ENCODE measurements around the gene LIPT2. TPM values are rescaled to one million over a fixed set of nuclear protein-coding genes. Genes with fewer than 3 reads are reported as not detected.

LIPT2 gene
- total and polyA plus RNA-seq, 4 donors, result 2.3 to 6.2 (median 3.5) TPM

DNA sequence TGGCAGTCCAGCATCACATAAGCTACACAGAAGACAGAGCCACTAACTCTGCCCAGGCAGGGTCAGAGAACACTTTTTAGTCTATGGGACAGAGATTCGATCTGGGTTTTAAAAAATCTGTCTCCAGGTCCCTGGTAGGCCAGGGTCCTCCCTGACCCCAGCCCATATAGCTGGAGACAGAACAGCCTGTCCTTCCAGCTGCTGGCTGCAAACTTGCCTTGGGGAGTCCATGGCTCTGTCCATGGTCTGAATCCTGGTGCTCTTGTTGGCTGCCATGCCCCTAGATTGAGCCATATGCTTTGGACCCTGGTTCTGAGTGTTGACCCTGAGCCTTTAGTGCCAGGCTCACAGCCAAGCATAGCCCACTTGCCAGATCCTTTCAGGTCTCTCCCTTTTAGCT, 13.3 kb upstream of the LIPT2 start:
- WGBS (ENCODE audit: insufficient coverage), result 88% methylated on average over 1 of the region's 1 CpG
- Histone ChIP-seq H3K36me3 (ENCODE audit: control insufficient read depth, insufficient read depth, low read length) (no peaks in the 10 kb centered on the region), H3K4me1 (ENCODE audit: control insufficient read depth, insufficient read depth, low read length) (no peaks in the 10 kb centered on the region)

DNA sequence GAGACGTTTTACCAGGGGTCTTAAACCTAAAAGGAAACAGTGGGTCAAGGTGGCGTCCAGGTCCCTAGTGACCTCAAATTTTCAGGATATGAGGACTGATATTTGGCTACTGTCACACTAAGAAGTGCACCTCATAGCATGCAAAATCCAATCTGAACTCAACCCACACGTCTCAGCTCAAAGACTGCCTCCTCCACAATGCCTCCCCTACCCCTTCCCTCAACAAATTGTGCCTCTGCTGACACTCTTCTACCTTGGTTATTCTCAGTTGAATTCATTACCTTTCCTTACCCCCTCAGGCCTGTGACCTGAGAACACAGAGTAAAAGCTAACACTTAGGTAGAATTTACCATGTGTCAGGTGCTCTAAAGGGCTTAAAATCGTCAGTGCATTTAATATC, 12.4 kb upstream of the LIPT2 start:
- Histone ChIP-seq H3K4me1 (ENCODE audit: control insufficient read depth, insufficient read depth, low read length) (no peaks in the 10 kb centered on the region), H3K36me3 (ENCODE audit: control insufficient read depth, insufficient read depth, low read length) (no peaks in the 10 kb centered on the region), H3K27ac (ENCODE audit: low read depth, low read length) (no peak overlapping the region), H3K9me3 (ENCODE audit: control insufficient read depth, insufficient read depth, low read length) (no peaks in the 10 kb centered on the region), H3K4me3 (ENCODE audit: low read depth, low read length) (no peak overlapping the region), H3K27me3 (ENCODE audit: control insufficient read depth, insufficient read depth, low read length) (no peaks in the 10 kb centered on the region)
- WGBS (ENCODE audit: insufficient coverage), result 96% methylated on average over 4 of the region's 4 CpGs
- no peak for DNase-seq (ENCODE audit: low read depth in 4 of 6, low spot score in 6 of 6)

More for the DNA sequence above, 13.3 kb upstream of the LIPT2 start:
- Histone ChIP-seq H3K4me3 (ENCODE audit: low read depth, low read length) (no peak overlapping the region), H3K27me3 (ENCODE audit: control insufficient read depth, insufficient read depth, low read length) (no peaks in the 10 kb centered on the region), H3K27ac (ENCODE audit: low read depth, low read length) (no peak overlapping the region), H3K9me3 (ENCODE audit: control insufficient read depth, insufficient read depth, low read length) (no peaks in the 10 kb centered on the region)
- DNase-seq (ENCODE audit: low read depth in 4 of 6, low spot score in 6 of 6), result no peak

DNA sequence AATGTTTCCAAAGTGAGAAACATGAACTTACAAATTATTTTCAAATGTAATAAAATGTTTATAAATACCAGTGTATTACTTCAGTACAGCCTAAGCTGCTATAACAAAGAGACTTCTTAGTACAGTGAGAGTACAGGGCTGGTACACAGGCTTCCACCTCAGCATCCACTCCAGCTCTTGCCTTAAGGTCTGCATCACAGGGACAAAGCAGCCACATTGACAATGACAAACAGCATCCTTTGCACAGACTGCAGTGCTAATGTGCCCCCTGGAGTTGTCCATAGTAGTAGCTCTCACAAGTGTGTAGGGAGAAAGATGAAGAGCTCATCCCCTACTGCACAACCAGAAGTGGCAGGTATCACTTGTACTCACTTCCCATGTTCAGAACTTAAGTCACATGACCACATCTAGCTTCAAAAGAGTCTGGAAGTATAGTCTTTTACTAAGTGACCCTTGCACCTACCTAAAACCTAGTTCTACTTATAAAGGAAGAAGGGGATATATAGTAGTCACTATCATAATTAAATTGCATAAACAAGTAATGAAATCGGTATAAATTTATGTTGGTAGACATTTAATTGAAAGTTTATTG, 10.7 kb upstream of the LIPT2 start:
- no peaks in the 10 kb centered on the region for H3K4me1 ChIP-seq (ENCODE audit: control insufficient read depth, insufficient read depth, low read length)
- H3K27ac ChIP-seq (ENCODE audit: low read depth, low read length), result no peak overlapping the region
- H3K36me3 ChIP-seq (ENCODE audit: control insufficient read depth, insufficient read depth, low read length), result no peaks in the 10 kb centered on the region
- H3K4me3 ChIP-seq (ENCODE audit: low read depth, low read length), result no peak overlapping the region
- H3K9me3 ChIP-seq (ENCODE audit: control insufficient read depth, insufficient read depth, low read length), result peaks cover 3% of the 10 kb centered on the region
- H3K27me3 ChIP-seq (ENCODE audit: control insufficient read depth, insufficient read depth, low read length), result no peaks in the 10 kb centered on the region
- WGBS (ENCODE audit: insufficient coverage), result no CpG with 5 or more reads among the region's 1 CpG
- no peak for DNase-seq (ENCODE audit: low read depth in 4 of 6, low spot score in 6 of 6)

DNA sequence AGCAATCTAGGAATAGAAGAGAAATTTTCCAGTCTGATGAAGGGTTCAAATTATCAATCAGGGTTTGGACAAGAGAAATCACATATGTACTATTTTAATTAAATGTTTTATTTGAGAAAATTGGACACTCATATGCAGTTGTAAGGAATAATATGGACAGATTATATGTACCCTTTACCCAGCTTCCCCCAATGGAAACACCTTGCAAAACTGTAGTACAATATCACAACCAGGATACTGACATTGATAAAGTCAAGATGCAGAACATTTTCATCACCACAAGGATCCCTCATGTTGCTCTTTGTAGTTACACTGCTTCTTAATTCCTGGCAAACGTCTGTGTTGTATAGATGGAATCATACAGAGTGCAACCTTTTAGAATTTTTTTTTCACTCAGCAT, 1.4 kb upstream of the LIPT2 start:
- WGBS (ENCODE audit: insufficient coverage), result no CpG with 5 or more reads among the region's 1 CpG
- H3K27ac ChIP-seq (ENCODE audit: low read depth, low read length), result no peak overlapping the region
- H3K4me3 ChIP-seq (ENCODE audit: low read depth, low read length), result no peak overlapping the region
- peaks cover 13% of the 10 kb centered on the region for H3K9me3 ChIP-seq (ENCODE audit: control insufficient read depth, insufficient read depth, low read length)
- H3K27me3 ChIP-seq (ENCODE audit: control insufficient read depth, insufficient read depth, low read length), result no peaks in the 10 kb centered on the region
- no peaks in the 10 kb centered on the region for H3K36me3 ChIP-seq (ENCODE audit: control insufficient read depth, insufficient read depth, low read length)
- peaks cover 8% of the 10 kb centered on the region for H3K4me1 ChIP-seq (ENCODE audit: control insufficient read depth, insufficient read depth, low read length)
- DNase-seq (ENCODE audit: low read depth in 4 of 6, low spot score in 6 of 6), result no peak

DNA sequence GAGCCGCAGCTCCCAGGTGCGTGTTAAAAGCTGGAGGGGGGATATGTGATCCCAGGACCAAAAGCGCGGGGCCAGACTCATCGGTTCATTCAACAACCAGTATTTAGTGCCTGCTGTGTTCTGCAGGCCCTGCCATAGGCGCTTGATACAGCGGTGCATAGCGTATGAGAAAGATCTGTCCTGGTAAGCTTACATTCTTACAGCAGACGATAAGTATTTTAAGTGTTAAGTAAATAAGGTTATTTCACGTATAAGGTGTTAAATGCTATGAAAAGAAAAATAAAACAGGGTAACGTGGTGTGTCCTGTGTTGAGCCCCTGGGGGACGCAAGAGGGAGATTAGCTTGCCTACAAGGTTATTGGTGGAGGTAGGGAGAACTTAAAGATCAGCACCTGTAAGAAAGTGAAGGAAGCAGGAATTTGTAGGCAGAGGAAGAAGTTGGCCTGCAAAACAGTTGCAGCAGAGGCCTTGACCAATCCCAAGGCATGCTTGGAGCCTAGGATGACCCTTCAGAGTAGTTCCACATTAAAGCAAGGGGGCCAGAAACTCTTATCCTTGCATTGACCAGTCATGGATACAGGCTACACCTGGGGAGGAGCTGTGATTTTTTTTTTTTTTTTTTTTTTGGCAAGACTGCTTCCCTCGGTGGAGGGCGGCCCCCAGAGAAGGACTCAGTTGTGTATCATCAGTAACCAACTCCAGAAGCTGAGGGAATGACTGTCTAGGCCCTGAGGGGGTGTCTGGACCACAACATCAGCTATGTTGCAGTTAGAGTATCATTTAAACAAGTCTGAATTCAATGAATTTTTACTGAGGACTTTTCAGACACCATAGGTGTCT, 487 bp upstream of the LIPT2 start:
- peak in 1 of 6 donors; percentile 10 for DNase-seq (ENCODE audit: low read depth in 4 of 6, low spot score in 6 of 6)

DNA sequence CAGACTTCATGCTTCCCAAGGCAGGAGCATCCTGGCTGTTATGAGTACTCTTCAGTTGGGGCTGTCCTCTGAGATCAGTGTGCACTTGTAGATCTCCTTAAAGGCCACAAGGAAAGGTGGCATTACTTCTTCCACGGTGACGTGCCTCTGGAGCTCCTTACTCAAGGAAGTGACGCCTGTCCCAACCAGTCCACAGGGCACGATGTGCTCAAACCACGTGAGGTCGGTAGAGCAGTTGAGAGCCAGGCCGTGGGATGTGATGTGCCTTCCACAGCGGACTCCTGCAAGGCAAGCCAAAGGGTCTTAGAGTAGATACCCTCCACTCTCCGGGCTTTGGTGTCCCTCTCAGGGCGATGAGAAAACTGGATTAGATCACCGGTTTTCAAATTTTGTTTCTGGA, 1.4 kb downstream of the LIPT2 start:
- 99% methylated on average over 8 of the region's 11 CpGs for WGBS (ENCODE audit: insufficient coverage)
- Histone ChIP-seq H3K9me3 (ENCODE audit: control insufficient read depth, insufficient read depth, low read length) (peaks cover 5% of the 10 kb centered on the region), H3K36me3 (ENCODE audit: control insufficient read depth, insufficient read depth, low read length) (no peaks in the 10 kb centered on the region), H3K4me1 (ENCODE audit: control insufficient read depth, insufficient read depth, low read length) (peaks cover 8% of the 10 kb centered on the region), H3K27me3 (ENCODE audit: control insufficient read depth, insufficient read depth, low read length) (no peaks in the 10 kb centered on the region), H3K27ac (ENCODE audit: low read depth, low read length) (no peak overlapping the region), H3K4me3 (ENCODE audit: low read depth, low read length) (no peak overlapping the region)
- DNase-seq (ENCODE audit: low read depth in 4 of 6, low spot score in 6 of 6), result no peak

More for the DNA sequence above, 487 bp upstream of the LIPT2 start:
- H3K27ac ChIP-seq (ENCODE audit: low read depth, low read length), result peak overlapping the region; percentile 79
- no peaks in the 10 kb centered on the region for H3K36me3 ChIP-seq (ENCODE audit: control insufficient read depth, insufficient read depth, low read length)
- peaks cover 8% of the 10 kb centered on the region for H3K4me1 ChIP-seq (ENCODE audit: control insufficient read depth, insufficient read depth, low read length)
- peaks cover 13% of the 10 kb centered on the region for H3K9me3 ChIP-seq (ENCODE audit: control insufficient read depth, insufficient read depth, low read length)
- peak overlapping the region; percentile 55 for H3K4me3 ChIP-seq (ENCODE audit: low read depth, low read length)
- WGBS (ENCODE audit: insufficient coverage), result 21% methylated on average over 10 of the region's 14 CpGs
- no peaks in the 10 kb centered on the region for H3K27me3 ChIP-seq (ENCODE audit: control insufficient read depth, insufficient read depth, low read length)

DNA sequence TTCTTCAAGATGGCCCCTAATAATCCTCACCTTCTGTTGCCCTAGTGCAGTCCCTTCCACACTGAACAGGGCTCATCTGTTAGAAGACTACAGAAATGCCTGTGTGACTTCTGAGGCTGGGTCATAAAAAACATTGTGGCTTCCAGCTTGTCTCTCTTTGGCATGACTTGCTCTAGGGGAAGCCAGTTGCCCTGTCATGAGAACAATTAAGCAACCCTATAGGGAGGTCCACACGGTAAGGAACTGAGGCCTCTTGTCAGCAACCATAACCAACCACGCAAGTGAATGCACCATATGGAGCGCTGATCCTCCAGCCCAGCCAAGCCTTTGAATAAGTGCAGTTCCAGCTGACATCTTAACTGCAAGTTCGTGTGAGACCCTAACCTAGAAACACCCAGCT, 2.6 kb downstream of the LIPT2 start:
- WGBS (ENCODE audit: insufficient coverage), result 83% methylated on average over 3 of the region's 4 CpGs

DNA sequence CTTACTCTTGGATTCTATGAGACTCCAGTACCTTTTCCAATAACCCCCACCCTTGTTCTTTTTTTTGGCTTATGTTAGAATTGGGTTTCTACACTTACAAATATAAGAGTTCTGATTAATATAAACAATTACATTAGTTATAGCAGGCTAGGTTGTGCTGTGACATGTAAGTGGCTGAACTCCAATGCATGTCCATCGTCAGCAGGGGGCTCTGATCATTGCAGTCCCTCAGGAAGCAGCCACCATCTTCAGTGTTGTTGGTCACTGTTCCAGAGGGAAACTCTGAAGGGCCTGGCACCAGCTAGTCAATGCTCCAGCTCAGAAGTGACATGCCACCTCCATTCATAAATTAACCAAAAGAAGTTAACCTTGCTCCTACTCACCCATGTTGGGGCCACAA, 5.6 kb downstream of the LIPT2 start:
- WGBS (ENCODE audit: insufficient coverage), result 67% methylated on average over 1 of the region's 1 CpG
- Histone ChIP-seq H3K36me3 (ENCODE audit: control insufficient read depth, insufficient read depth, low read length) (no peaks in the 10 kb centered on the region), H3K27ac (ENCODE audit: low read depth, low read length) (no peak overlapping the region), H3K4me3 (ENCODE audit: low read depth, low read length) (no peak overlapping the region), H3K4me1 (ENCODE audit: control insufficient read depth, insufficient read depth, low read length) (peaks cover 5% of the 10 kb centered on the region), H3K9me3 (ENCODE audit: control insufficient read depth, insufficient read depth, low read length) (no peaks in the 10 kb centered on the region), H3K27me3 (ENCODE audit: control insufficient read depth, insufficient read depth, low read length) (no peaks in the 10 kb centered on the region)
- no peak for DNase-seq (ENCODE audit: low read depth in 4 of 6, low spot score in 6 of 6)

More for the DNA sequence above, 2.6 kb downstream of the LIPT2 start:
- Histone ChIP-seq H3K4me3 (ENCODE audit: low read depth, low read length) (no peak overlapping the region), H3K36me3 (ENCODE audit: control insufficient read depth, insufficient read depth, low read length) (no peaks in the 10 kb centered on the region), H3K27ac (ENCODE audit: low read depth, low read length) (no peak overlapping the region), H3K27me3 (ENCODE audit: control insufficient read depth, insufficient read depth, low read length) (no peaks in the 10 kb centered on the region), H3K9me3 (ENCODE audit: control insufficient read depth, insufficient read depth, low read length) (no peaks in the 10 kb centered on the region), H3K4me1 (ENCODE audit: control insufficient read depth, insufficient read depth, low read length) (peaks cover 8% of the 10 kb centered on the region)
- no peak for DNase-seq (ENCODE audit: low read depth in 4 of 6, low spot score in 6 of 6)

DNA sequence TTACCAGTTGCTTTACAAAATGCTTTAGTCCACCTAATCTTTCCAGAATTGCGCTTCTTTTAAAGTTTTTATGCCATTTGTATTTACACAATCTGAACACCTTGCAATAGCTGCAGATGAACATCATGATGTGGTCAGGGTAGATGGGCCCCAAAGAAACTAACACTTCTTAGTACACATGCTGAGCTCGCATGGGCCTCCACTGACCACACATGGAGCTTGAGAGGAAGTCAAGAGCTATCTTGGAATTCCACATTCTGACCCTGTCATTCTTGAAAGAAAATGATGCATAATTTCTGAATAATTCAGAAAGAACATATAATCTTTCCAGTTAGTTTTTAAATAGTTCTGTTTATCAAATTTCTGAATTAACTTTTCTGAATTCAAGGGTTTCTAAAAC, 7.7 kb downstream of the LIPT2 start:
- DNase-seq (ENCODE audit: low read depth in 4 of 6, low spot score in 6 of 6), result no peak
- no peaks in the 10 kb centered on the region for H3K36me3 ChIP-seq (ENCODE audit: control insufficient read depth, insufficient read depth, low read length)
- no peaks in the 10 kb centered on the region for H3K4me1 ChIP-seq (ENCODE audit: control insufficient read depth, insufficient read depth, low read length)
- H3K27ac ChIP-seq (ENCODE audit: low read depth, low read length), result no peak overlapping the region
- H3K4me3 ChIP-seq (ENCODE audit: low read depth, low read length), result no peak overlapping the region
- no peaks in the 10 kb centered on the region for H3K9me3 ChIP-seq (ENCODE audit: control insufficient read depth, insufficient read depth, low read length)
- H3K27me3 ChIP-seq (ENCODE audit: control insufficient read depth, insufficient read depth, low read length), result no peaks in the 10 kb centered on the region
- no CpG with 5 or more reads among the region's 2 CpGs for WGBS (ENCODE audit: insufficient coverage)
